GM12873 (cell line): Measurements from ENCODE around the gene GDF11.

ENCODE experiments used
- CTCF ChIP-seq: IDR thresholded peaks from 2 replicates; pipeline ENCODE4 v1.5.1; 2012; ENCODE audit warnings: low read depth, mild to moderate bottlenecking, moderate library complexity, low read length, control low read depth; ENCODE audit not compliant: insufficient read depth; ENCODE audit errors: missing control alignments

GDF11 gene

DNA sequence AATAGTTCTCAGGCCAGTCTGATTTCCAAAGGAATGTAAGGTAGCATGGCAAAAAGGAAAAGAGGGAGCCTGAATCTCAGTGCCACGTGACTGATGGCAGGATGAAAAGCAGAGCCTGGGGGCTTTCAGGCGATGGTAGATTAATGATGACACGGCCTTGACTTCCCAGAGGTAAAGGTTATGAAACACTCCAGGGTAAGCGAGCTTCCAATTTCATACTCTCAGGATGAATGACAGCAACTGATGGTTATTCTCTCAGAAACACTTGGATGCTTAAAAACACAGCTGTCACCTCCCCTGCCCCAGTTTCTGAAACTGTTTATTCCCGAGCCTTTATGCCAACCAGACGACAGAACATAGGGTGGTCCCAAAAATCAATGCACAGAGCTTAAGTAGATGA lies 28.8 kb downstream of the GDF11 start:
- no peak for TF ChIP-seq CTCF

GRCh38 chr12:55777856-55778255 lies 34.9 kb downstream of the GDF11 start:
- no peak for TF ChIP-seq CTCF

- TF ChIP-seq CTCF = no peak
Observed at GRCh38 chr12:55780685-55781084, 37.8 kb downstream of the GDF11 start.

DNA sequence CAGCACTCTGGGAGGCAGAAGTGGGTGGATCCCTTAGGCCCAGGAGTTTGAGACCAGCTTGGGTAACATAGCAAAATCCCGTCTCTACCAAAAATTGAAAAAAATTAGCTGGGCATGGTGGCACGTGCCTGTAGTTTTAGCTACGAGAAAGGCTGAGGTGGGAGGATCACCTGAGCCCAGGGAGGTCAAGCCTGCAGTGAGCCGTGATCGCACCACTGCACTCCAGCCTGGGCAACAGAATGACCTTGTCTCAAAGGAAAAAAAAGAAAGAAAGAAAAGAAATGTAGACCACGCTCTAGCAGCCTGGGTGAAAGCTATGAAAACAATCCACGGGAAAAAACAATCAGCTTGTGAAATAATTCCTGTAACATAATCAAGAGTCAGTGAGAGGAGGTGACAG lies 45.6 kb downstream of the GDF11 start:
- no peak for TF ChIP-seq CTCF

DNA sequence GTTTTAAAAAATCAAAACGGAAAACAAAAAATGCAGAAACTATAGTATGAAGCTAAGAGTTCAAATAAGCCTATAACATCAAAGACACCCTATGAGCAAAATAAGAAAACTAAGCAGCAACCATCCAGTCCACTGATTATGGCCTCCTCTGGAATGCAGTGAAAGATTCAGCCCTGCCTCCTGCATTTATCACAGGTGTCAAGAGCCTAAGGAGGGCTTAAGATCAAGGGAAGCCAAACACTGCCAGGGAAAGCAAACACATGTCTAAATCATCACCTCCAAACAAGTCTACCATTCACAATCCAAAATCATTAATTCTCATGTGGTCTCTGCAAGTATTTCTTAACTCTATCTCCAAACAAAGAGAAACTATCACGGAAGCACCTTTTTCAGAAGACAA lies 46.2 kb downstream of the GDF11 start:
- no peak for TF ChIP-seq CTCF

DNA sequence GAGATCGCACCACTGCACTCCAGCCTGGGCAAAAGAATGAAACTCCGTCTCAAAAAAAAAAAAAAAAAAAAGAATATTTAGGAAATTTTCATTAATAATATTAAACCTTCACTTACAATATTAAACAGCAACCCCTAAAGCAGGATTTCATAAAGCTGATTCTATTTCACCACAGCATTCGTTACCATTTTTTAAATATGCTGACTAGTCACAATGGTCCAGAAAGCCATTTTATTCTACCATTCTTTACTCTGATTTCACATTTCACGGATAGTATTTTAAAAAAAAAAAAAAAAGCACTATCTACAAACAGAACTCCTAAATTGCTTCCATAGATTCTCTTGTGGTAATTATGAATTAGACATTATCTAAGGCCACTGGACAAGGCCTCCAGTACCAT lies 47.0 kb downstream of the GDF11 start:
- TF ChIP-seq CTCF = no peak

DNA sequence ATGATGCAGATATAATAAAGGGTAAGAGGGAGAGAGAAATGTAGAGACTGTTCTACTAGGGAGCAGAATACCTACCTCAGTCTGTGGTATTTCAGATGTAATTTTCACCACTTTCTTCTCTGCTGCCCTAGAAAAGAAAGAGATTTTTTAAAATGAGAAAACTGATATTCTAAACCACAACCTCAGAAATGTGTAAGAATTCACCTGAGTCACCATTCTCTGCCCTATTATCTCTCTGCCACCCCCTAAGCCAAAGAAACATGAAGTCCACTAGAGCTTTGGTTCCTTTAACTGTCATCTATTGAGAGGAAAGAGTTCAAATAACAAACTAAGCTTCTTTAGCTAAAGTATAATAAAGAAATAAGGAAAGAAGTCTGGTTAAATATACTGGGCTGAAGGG lies 53.0 kb downstream of the GDF11 start:
- TF ChIP-seq CTCF = no peak

DNA sequence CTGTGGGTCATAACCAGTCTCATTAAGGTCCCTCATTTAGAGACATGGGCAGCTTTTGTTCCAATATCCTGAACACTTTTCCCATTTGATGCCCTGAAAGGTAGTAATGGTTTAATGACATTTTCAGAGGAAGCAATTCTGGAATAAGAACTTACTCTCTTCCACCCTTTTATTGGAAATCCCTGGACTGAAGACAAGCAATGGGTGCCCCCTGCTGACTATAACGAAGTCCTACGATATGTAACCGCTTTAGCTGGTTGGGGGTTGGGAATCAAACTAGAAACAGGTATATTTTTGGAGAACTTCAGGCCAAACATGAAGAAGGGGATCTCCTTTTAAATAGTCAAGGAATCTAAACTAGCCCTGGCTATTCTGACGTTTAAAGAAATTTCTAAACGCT lies 54.1 kb downstream of the GDF11 start:
- peak; percentile 28 for TF ChIP-seq CTCF
